Heart left ventricle (tissue), 13 donors: ENCODE measurements around the gene EIF5A.

Experiments
- POLR2A ChIP-seq, 2 donors: fragments of 450-650 bp; IDR thresholded peaks; one replicate each; pipeline ENCODE4 v1.6.1; 2017; ENCODE audit warnings: antibody characterized with exemption in 2 of 2, mild to moderate bottlenecking in 2 of 2, moderate library complexity in 2 of 2
- TF ChIP-seq, protein P1 (sequence below), 12 donors: fragments of 200-600 bp; sonication (generic) in 4 of 12; IDR thresholded peaks; one replicate each; pipeline versions ENCODE4 v1.5.0 to v1.8.0; 2018 to 2022; ENCODE audit warnings: antibody characterized with exemption in 12 of 12, mild to moderate bottlenecking in 5 of 12
- donor health status: ischemic (EF 13 %, LVEDD 7.1; RV severe dilation, severe dysfunction).
- donor health status: DM: no; HTN: yes; CAD: no.
- donor health status: DM: no; HTN: no; CAD: no.
- donor health status: ischemic (EF 25% LVEDD 6.9; RV normal size, moderate dysfunction).
- donor health status: ischemic (EF 25% LVEDD 5.7; RV mildly dilated, moderate dysfunction).
- donor health status: ischemic (EF 35%, LVEDD 5.7; RV mildly dilated, moderate dysfunction).
- donor health status: nonischemic (EF 11% LVEDD 7.7; RV severe dilation, severe dysfunction).
- donor health status: DM: yes; HTN: yes; CAD: no.
- donor health status: PGD.
- donor health status: ischemic (EF 29% LVEDD 5.4; RV normal size, mild dysfunction).
- donor health status: nonischemic (EF 23%, LVEDD 6.1; RV moderate dilation, normal function).

DNA sequence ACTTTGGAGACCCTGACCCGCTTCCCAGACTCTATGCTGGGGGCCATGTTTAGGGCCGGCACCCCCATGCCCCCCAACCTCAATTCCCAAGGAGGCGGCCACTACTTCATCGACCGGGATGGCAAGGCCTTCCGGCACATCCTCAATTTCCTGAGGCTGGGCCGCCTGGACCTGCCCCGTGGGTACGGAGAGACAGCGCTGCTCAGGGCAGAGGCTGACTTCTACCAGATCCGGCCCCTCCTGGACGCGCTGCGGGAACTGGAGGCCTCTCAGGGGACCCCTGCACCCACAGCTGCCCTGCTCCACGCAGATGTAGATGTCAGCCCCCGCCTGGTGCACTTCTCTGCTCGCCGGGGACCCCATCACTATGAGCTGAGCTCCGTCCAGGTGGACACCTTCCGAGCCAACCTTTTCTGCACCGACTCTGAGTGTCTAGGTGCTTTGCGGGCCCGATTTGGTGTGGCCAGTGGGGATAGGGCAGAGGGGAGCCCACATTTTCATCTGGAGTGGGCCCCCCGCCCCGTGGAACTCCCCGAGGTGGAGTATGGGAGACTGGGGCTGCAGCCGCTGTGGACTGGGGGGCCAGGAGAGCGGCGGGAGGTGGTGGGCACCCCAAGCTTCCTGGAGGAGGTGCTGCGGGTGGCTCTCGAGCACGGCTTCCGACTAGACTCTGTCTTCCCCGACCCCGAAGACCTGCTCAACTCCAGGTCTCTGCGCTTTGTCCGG is 45.6 kb downstream of the EIF5A start:
- TF ChIP-seq, protein P1, sequence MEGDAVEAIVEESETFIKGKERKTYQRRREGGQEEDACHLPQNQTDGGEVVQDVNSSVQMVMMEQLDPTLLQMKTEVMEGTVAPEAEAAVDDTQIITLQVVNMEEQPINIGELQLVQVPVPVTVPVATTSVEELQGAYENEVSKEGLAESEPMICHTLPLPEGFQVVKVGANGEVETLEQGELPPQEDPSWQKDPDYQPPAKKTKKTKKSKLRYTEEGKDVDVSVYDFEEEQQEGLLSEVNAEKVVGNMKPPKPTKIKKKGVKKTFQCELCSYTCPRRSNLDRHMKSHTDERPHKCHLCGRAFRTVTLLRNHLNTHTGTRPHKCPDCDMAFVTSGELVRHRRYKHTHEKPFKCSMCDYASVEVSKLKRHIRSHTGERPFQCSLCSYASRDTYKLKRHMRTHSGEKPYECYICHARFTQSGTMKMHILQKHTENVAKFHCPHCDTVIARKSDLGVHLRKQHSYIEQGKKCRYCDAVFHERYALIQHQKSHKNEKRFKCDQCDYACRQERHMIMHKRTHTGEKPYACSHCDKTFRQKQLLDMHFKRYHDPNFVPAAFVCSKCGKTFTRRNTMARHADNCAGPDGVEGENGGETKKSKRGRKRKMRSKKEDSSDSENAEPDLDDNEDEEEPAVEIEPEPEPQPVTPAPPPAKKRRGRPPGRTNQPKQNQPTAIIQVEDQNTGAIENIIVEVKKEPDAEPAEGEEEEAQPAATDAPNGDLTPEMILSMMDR (IDR thresholded peaks at IDR 0.05) = no peak
- no peak for TF ChIP-seq POLR2A (IDR thresholded peaks at IDR 0.05)
